GM18909 (cell line): ENCODE results near the gene RBP2.

Source experiments
- ATAC-seq: cut with Tn5 transposase; IDR thresholded peaks from one replicate; pipeline ENCODE4 v1.9.1; 2021; ENCODE audit warnings: mild to moderate bottlenecking; ENCODE audit not compliant: unreplicated experiment, poor library complexity

RBP2 gene

DNA sequence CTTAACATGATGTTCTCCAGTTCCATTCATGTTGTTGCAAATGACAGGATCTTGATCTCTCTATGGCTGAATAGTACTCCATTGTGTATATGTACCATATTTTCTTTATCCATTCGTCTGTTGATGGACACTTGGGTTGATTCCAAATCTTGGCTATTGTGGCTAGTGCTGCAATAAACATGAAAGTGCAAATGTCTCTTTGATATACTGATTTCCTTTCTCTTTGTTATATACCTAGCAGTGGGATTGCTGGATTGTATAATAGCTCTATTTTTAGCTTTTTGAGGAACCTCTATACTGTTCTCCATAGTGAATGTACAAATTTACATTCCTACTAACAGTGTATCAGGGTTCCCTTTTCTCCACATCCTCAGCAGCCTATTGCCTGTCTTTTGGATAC, 5.9 kb upstream of the RBP2 start:
- ATAC-seq: no peak

DNA sequence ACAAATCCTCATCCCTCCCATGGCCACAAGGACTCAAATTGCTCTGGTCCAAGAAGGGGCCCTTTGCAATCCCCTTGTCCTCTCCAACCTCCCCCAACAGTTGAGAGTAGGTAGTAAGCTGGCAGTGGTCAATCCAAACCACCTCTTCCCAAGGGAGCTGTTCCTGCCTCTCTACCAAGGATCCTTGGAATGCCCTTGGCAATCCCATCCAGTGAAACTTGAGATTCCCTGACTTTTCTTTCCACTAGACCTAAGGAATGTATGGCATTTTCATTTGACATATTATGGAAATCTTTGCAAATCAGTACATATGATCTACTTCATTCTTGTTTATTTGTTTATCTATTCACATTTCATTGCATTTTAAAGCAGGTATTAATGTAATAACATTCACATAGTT, 4.8 kb upstream of the RBP2 start:
- no peak for ATAC-seq

DNA sequence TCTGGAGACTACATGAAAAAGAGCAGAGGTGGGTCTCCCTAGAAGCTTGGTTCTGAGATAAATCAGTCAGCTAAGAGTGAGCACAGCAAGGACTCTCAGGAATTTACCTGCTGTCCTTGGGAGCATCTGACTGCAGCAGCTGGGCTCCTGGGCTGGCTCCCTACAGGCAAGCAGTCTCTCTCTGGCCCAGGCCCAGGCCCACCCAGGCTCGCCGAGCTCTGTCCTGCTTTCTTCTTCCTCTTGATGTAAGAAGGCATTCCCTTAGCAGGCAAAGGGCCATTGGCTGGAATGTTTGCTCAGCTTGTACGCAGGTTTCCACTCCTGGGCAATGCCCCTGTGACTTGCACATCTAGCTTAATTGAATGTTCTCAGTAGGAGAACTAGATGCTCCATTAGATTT, 4.3 kb upstream of the RBP2 start:
- ATAC-seq: no peak

DNA sequence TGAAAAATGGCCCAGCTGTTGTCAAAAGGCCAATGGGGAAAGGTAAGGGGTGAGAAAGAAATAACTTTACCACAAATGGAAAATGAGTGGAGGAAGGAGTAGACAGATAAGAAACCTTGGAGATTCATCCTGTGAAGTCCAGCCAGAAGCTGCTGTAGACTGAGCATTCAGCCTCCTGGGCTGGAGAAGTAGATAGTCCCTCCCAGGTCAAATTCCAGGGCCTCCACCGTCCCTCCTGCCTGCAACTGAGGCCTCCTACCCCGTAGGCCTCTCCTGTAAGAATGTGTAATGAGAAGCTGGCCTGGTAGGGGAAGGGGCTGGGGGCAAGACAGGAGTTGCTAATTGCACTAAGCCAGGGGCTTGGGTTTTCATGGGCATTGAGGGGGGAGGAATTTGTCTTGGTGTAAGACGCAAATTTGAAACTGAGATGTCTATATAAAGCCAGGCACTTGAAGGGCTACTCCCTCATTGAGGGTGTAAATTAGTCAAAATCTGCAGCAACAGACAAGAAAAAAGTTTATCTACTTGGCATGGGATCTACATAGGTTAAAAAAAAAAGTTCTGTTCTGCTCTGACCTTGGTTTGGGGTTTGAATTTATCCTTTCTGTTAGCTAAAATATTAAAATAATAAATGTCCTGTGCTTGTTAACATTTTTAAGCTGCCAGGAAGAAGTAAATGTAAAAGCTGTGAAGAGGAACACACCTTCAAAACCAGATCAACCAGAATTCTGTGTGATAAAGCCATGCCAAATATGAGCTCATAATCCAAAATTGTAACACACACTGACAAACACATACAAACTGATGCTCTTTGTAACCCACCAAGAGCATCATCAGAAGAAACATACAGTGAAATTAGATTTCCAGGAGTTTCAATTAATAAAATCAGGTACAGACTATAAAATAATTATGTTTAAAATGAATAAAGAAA, 1.7 kb upstream of the RBP2 start:
- no peak for ATAC-seq

DNA sequence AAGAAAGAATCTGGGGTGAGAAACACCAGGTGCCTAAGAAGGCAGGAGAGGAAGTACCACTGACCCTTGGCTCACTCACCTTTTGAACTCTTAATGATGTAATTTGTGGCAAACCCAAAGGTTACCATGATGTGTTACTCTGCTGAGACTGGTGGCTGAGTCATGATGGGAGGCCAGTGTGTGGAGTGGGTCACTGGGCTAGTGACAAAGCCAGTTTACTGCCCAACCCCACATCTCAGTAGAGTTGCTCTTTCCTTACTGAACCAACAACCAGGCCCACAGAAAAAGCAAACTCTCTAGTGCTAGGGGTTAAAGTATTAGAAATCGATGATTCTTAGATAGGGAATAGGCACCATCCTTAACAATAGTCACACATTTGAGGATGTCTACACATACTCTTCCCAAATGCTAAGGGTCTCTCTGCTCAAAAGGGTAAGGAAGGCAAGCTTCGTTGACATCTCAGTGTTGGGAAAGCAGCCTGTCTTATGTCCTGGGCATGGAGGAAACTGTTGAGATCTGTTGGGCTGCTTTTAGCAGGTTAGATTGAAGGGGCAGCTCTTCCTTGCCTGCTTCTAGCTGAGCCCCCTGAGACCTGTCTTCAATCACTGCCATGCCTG, 3.1 kb downstream of the RBP2 start:
- no peak for ATAC-seq

DNA sequence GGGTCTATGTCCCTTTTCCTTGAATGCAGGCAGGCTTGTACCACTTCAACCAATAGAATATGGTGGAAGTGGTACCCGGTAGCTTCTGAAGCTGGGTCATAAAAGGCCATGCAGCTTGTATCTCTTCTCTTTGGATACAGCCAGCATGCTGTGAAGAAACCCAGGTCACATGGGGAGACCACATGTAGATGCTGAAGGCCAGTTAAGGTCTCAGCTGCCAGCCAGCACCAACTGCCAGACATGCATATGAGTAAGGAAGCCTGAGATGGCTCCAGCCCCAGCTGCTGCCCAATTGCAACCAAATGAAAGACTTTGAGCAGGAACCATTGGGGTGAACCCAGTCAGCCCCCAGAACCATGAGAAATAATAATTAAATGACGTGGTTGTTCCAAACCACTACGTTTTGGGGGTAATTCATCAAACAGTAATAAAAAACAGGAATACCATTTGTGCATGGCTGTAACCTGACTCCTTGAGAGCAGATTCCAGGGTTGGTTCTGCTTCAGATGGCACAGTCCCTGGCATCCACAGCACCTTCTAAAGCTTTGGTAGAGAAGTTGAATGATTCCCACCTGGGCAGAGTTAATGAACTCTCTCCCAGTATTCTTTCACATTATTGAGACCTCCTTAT, 3.8 kb downstream of the RBP2 start:
- ATAC-seq: no peak

DNA sequence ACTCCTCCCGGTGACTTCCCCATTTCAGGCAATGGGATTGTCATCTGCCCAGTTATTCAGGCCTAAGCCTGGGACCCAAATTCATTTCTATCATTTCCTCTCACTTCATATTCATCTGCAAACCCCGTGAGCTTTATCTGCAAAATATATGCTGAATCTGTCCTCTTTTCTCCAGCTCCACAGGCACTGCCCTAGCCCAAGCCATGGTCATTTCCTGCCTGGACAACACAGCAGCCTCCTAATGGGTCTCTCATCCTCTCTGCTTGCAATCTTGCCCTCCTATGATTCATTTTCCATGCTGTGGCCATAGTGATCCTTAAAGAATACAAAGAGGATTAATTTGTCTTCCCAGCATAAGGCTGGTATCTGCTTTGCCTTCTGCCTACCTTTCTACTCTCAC, 6.1 kb downstream of the RBP2 start:
- no peak for ATAC-seq

DNA sequence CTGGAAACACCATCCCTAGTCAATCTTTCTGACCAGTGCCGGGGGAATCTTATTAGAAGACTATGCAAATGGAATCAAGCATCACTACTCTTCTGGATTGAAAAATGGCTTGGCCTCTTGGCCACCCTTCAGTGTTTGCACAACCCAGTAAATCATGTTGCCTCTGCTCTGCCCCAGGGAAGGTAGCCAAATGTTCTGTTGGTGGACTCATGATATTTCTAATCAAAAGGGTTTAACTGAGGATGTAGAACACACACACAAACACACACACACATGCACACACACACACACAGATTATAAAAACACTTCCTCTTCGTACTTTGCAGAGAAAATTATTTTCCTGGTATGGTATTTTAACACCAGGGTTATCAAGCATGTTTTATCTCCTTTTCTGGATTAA, 7.9 kb downstream of the RBP2 start:
- ATAC-seq: no peak

DNA sequence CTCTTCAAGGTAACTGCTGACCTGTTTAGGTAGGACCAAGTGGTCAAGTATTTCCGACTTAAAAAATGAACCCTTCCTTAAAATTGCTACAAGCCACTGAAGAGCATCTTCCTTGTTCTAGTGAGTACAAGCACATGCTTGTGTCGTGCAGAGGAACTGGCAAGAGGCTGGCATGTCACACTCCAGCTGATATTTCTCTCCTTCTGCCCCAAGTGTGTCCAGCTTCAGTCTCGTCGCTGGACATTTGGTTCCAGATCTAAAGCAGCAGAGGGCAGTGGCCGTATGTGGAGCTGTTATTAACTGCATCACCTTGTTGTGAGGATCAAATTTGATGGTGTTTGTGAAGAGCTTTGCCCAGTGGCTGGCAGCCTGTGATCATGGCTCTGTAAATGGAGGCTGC, 10.0 kb downstream of the RBP2 start:
- no peak for ATAC-seq

DNA sequence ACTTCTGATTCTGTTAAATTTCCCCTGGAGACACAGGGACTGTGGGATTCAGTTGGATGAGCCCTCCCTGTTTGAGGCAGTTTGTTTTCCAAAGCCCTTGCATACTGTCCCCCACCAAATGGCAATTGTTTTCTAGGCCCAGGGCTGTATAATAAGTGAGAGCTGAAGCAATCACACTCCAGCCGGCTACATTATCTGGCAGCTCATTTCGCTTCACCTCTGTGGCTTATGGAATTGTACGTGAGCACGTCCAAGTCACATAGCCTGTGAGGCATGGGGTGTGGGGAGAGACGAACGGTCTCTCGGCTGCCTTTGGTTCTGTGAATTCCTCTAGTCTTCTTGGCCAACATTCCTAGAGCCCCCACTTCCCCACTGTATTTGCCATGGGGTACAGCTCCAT, 10.7 kb downstream of the RBP2 start:
- no peak for ATAC-seq

DNA sequence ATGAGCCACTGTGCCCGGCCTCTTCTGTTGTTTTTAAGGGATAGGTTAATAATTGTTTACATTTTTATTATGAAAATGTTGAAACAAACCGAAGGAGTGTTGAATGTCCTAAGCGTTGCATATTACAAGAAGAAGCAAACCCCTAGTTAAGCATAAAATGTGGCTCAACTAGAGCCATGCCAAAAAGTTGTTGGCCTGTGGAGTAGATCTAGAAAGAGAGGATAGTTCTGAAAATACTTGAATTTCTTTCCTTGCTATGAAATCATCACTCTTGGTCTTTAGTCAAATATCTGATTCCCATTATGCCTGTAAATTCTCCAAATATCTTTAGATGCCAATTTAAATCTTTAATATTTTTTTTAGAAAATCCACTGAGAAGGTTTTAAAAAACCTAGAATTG, 12.8 kb downstream of the RBP2 start:
- ATAC-seq: no peak

DNA sequence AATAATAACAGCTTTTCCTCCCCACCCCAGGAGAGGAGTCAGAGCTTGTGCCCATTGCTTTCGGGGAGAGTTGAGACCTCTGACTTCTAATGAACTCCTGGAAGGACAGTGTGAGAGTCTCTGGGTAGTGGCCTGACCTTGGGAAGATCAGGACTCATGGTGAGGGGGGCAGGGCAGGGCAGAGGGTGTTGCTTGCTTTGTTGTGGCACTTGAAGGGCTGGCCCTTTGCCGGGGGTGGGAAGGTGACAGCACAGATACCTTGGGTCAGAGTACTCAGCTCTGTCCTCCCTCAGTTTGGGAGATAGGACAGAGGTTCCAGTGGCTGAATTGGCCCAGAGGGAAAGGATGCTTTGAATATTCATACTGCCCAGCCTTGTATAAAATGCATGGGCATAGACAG, 15.8 kb downstream of the RBP2 start:
- no peak for ATAC-seq

DNA sequence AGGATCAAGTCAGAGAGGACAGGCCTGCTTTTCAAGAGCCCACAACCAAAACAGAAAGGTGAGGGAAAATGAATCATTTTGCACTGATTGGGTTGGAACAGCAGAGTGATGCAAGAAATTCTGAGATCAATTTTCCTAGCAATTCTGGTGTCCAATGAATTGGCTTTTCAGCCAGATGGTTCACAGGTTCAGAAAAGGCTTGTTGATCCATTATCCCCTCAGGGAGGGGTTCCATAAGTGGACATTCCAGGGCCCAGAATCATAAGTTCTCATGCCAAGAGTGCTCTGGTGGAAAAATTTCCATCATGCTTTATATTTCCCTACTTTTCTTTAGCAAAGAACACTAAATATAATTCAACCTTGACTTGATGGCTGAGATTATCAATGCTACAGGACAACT, 16.2 kb downstream of the RBP2 start:
- ATAC-seq: no peak

DNA sequence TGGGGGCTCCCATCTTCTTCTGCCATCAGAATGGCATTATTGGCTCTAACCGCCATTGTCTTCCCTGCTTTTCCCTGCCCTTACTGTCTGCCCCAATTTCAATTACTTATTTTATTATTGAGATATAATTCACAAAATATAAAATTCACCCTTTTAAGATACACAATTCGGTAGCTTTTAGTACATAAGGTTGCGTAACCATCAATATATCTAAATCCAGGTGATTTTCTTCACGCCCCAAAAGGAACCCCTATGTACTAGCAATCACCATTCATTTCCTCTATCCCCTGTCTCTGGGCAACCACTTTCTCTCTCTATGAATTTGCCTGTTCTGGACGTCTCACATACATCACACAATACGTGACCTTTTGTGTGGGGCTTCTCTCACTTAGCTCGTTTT, 18.0 kb downstream of the RBP2 start:
- ATAC-seq: no peak

DNA sequence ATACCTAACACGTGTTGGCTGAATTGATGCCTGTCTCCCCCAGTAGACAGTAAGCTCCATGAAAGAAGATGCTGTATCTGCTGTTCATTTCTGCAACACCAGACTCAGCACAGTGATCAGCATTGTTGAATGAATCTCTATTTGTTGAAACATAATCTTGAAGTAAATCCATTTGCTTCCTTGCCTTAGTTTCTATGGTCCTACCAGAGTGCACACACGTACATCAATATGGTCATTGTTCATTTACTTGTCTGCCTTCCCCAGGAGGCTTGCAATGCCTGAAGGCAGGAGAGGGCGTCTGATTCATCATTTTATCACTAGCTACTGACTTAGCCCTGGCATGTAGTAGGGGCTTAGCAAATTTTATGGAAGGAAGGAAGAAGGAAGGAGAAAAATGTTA, 19.2 kb downstream of the RBP2 start:
- no peak for ATAC-seq

DNA sequence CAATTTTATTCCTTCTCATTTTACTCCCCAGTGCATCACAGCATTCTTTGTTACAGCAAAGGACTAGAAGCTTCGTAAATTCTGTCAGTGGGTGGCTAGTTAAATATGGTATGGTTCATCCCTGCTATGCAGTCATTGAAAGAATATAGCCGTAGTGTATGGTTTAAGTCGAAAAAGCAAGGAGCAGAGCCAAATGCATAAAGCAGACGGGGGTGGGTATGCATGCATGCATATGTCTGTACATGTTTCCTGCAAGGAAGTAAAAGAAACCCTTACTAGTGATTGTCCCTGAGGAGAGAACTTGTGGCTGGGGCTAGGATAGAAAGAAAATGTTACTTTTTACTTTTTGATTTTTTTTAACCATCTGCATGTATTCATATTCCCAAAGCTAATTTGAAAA, 19.9 kb downstream of the RBP2 start:
- no peak for ATAC-seq

DNA sequence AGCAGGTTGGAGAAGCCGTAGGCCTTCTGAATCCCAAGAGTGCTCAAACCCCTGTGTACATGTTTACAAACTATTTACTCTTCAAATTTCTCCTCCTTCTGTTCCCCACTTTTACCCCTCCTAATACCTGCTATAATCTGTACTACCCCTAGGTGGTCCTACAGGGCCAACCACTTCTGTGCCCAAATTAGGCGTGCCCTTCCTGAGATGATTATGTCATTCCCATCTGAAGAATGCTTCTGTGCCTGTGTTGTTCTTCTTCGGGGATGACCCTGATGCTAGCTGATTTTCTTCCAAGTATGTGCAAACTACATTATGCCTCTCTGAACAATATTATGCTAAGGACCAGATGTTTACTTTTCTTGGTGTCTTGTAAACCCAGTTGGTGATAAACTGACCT, 20.5 kb downstream of the RBP2 start:
- ATAC-seq: no peak

DNA sequence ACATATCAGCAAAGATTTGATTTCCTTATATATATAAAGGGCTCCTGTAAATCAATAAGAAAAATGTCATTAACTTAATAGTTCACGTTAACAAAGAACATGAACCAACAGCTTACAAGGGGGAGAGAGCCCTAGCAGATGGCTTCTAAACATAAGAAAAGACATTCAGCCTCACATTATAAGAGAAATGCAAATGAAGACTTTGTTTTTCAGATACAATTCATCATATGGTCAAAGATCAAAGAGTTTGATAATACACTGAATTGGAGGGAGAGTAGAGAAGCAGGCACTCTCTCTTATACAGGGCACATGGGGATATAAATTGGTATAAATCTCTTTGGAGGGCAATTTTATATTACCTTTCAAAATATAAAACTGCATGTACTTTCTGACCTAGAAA, 21.1 kb downstream of the RBP2 start:
- no peak for ATAC-seq

DNA sequence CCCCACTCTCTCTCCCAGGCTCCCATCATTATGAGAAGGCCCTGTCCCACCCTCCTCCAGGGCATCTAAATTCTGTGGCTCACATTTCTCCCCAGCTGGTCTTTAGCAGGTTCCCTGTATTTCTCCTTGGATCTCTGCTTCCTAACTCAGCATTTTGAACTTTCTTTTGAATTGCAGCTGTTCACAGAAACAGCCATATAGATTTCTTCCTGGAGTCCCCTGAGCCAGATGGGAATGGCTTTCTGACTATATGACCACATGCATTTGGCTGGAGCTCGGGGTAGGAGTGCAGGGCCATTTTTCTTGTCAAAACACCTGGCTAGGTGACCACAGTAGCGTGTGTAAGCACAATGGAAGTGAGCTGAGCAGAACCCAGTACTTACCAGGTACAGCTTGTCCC, 22.0 kb downstream of the RBP2 start:
- no peak for ATAC-seq

DNA sequence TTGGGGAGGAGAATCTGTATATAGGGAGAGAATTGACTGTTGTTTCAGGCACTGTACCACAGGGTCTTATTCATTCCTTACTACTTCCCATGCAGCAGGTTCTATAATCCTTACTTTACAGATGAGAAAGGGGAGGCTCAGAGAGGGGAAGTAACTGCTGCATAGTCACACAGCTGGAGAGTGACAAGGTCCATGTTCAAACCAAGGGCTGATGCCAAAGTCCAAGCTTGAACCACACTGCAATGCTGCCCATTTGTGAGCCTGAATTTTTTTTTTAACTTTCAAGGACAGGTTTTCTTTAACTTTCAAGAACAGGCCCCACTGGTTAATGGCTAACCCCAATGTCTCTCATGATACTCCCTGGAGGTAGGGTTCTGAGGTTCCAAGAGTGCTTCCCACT, 26.2 kb downstream of the RBP2 start:
- no peak for ATAC-seq

DNA sequence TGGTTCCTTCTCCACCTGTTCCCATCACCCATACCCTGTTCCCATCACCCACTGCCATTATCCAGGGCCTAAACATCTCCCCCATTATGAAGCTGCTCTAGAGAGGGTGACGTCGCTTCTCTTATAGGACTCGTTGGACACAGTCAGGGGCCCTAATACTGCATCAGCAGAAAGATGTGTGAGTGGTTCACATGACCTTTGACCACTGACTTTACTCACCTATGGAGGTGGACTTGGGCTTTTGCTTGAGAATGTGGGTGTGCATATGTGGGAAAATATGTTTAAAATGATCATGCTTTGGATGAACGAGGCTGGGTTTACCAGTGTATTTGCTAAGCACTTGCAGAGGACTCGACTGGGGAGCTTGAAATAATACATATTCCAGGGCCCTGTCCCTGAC, 26.8 kb downstream of the RBP2 start:
- ATAC-seq: no peak

DNA sequence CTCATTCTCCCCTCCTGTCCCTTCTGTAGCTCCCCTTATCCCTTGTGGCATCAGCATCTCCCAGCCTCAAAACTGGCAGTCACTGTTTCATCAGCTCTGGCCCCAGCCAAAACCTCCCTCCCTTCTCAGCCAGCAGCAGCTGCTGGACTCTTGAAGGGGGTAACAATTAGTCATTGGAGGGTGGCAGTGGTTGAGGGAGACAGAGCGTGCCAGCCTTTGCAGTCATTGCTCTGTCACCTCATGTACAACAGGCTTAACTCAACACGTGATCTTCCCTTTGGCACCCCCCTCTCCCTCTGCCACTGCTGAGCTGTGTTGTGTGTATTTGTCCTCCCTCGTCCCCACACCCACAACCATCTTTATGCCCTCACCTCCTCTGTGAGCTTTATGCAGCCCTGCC, 28.2 kb downstream of the RBP2 start:
- no peak for ATAC-seq
